SU-DHL-6 (cell line): ENCODE results near the gene DOCK6.

ENCODE experiments used
- EZH2phosphoT487 ChIP-seq: fragments of 200-600 bp; sonication (generic), shearing (Covaris generic); conservative IDR thresholded peaks from 2 replicates; pipeline ENCODE4 v1.6.1; 2018; ENCODE audit warnings: mild to moderate bottlenecking, antibody characterized with exemption, low read length, moderate library complexity, mixed read lengths
- TF ChIP-seq, protein P1 (sequence below): fragments of 200-600 bp; sonication (generic); IDR thresholded peaks from one replicate; pipeline ENCODE4 v1.5.1; 2017; ENCODE audit warnings: antibody characterized with exemption, mild to moderate bottlenecking, low read length, moderate library complexity; ENCODE audit not compliant: insufficient read depth, poor library complexity, severe bottlenecking

DNA sequence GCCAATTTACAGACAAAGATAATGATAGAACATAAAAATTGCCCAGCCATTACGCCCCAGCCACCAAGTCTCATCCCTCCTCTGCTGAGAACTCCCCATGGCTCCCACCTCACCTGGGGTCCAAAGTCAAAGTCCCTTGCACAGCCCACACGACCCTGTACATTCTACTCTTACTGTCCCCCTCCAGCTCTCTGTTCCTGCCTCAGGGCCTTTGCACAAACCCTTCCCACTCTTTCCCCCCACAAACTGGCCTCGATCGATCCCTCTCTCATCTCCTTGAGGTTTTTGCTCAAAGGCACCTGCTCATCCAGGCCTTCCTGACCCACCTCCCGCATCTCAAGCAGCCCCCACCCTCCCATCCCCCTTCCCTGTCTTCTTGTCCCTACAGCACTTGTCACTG lies 1.3 kb downstream of the DOCK6 start:
- TF ChIP-seq, protein P1, sequence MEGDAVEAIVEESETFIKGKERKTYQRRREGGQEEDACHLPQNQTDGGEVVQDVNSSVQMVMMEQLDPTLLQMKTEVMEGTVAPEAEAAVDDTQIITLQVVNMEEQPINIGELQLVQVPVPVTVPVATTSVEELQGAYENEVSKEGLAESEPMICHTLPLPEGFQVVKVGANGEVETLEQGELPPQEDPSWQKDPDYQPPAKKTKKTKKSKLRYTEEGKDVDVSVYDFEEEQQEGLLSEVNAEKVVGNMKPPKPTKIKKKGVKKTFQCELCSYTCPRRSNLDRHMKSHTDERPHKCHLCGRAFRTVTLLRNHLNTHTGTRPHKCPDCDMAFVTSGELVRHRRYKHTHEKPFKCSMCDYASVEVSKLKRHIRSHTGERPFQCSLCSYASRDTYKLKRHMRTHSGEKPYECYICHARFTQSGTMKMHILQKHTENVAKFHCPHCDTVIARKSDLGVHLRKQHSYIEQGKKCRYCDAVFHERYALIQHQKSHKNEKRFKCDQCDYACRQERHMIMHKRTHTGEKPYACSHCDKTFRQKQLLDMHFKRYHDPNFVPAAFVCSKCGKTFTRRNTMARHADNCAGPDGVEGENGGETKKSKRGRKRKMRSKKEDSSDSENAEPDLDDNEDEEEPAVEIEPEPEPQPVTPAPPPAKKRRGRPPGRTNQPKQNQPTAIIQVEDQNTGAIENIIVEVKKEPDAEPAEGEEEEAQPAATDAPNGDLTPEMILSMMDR: no peak
- no peak for TF ChIP-seq EZH2phosphoT487
